EH (cell line): ENCODE results near the gene GREM2.

Source experiments
- DNase-seq: peaks from one replicate; pipeline ENCODE4 v3.0.0-alpha.2; 2015; ENCODE audit warnings: low read depth

GREM2 gene

GRCh38 chr1:240445369-240445768, 166.6 kb downstream of the GREM2 start:
- no peak for DNase-seq

GRCh38 chr1:240441669-240442068, 170.3 kb downstream of the GREM2 start:
- no peak for DNase-seq
